GM19351 (cell line): Measurements from ENCODE around the gene PRKD1.
"Not testable (repeated sequence)": the region's sequence is repeated elsewhere in the genome, so short reads cannot be mapped to it uniquely, and the experiment has no call there.

ENCODE experiments used
- ATAC-seq: cut with Tn5 transposase; IDR thresholded peaks from one replicate; pipeline ENCODE4 v1.9.1; 2021; ENCODE audit warnings: mild to moderate bottlenecking, moderate library complexity; ENCODE audit not compliant: unreplicated experiment

The PRKD1 gene

GRCh38 chr14:29840369-29840892 is 87.2 kb downstream of the PRKD1 start:
- not testable (repeated sequence) for ATAC-seq

GRCh38 chr14:29839691-29840090 is 88.0 kb downstream of the PRKD1 start:
- not testable (repeated sequence) for ATAC-seq

GRCh38 chr14:29838752-29839151 is 88.9 kb downstream of the PRKD1 start:
- no peak for ATAC-seq

- ATAC-seq, result peak; percentile 61
Measured at GRCh38 chr14:29836395-29836794, 91.3 kb downstream of the PRKD1 start.

DNA sequence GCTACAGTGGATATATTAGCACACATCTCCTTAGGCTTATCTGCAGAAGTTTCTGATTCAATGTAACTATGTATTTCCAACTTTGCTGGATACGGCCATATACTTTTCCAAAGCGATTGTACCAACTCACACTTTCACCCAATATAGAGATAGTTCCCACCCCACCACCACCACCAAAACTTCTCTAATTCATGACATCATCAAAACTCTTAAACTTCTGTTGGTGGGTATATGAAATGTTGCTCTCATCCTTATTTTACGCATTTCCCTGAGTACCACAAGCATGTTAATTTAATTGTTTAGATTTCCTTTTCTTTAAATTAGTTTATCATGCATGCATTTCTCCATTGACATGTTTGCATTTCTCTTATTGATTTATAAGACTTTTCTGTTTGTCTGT is 95.6 kb downstream of the PRKD1 start:
- ATAC-seq, result no peak

DNA sequence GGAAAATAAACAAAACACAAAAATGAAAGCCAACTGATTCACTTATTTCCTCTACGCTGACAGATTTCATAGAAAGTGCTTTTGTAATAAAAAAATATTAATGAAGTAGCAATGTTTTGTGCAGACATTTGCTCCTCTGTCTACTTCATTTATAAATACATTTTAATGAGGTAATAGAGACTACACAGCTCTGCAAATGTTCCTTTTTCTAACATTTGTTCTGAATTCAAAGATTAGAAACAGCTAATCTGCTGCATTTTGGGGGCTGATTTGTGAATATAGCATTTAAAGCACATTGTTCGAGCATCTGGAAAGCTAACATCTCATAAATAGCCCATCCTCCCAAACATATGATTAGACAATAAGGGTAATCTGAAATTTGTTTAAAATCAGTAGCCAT is 97.8 kb downstream of the PRKD1 start:
- no peak for ATAC-seq

- ATAC-seq, result no peak
Measured at GRCh38 chr14:29823816-29824215, 103.8 kb downstream of the PRKD1 start.

- no peak for ATAC-seq
Measured at GRCh38 chr14:29822430-29822709, 105.3 kb downstream of the PRKD1 start.

GRCh38 chr14:29821661-29822429 is 105.8 kb downstream of the PRKD1 start:
- ATAC-seq, result no peak

- ATAC-seq, result no peak
Measured at GRCh38 chr14:29821242-29821641, 106.4 kb downstream of the PRKD1 start.

- no peak for ATAC-seq
Measured at GRCh38 chr14:29820785-29821184, 106.9 kb downstream of the PRKD1 start.

- ATAC-seq, result no peak
Measured at GRCh38 chr14:29817767-29818405, 109.8 kb downstream of the PRKD1 start.

GRCh38 chr14:29815016-29815674 is 112.5 kb downstream of the PRKD1 start:
- ATAC-seq, result no peak

DNA sequence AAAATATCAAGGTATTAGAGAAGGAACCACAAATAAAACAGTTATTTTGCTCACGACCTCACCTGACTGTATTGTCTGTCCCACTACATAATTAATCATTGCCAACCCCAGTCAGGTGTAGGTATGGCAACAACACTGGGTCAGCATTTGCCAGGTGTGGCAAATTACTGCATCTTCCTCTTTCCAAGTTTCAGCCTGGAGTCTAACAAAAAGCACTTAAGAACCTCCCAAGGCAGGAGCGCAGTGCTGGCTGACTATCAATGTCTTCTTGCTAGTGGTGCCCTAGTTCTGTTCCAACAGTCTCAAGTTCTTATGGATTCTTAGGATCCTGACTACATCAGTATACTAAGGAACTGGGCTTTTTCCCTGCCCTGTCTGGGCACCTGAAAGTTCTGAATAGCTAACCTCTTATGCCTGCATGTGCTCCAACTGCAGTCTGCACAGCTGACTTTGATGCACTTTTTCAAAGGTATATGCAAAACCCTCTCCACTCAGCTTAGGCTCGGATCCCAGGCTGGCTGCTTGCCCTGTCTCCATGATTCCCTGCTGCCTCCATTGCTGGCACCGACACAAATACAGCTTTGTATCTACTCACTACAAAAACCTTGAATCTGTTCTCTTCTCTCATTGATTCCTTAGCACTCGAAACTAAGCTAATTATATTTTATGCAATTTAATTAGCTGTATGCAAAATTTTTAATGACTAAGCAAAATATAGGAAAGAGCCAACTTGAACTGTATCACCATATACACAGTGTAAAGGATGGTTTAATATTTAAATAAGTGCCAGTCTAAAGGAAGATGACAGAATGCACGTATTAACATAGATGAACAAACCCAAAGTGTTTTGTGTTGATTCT is 113.3 kb downstream of the PRKD1 start:
- no peak for ATAC-seq

GRCh38 chr14:29810682-29811081 is 117.0 kb downstream of the PRKD1 start:
- ATAC-seq, result no peak

DNA sequence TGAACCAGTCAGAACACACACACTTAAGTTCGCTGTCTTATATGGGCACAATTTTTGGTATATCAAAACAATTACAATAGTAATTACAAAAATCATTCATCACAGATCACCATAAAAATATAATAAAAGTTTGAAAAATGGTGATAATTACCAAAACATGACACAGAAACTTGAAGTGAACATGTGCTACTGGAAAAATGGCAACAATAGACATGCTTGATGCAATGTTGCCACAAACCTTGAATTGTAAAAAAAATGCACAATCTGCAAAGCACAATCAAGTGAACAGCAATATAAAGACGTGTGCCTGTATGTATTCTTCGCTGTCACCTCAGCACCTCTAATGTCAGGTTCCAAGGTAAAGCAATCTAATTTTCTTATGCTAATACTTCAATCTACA is 117.6 kb downstream of the PRKD1 start:
- no peak for ATAC-seq

DNA sequence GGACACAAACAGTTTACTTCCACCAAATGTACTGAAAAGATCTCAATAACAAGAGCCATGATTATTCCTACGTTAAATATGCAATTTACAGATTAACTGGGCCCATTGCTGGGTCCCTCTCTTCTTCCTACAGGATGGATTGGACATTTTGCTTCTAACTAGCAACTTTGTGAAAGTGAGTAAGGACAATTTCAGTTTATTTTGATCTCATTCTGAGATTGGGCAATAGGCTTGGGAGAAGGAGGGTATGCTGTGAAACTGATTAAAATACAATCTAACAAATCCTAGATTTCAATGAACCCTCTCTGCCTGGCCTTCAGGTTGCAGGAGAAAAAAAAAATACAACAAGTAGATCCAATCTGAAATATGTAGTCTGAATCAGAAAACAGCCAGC is 121.5 kb downstream of the PRKD1 start:
- no peak for ATAC-seq

DNA sequence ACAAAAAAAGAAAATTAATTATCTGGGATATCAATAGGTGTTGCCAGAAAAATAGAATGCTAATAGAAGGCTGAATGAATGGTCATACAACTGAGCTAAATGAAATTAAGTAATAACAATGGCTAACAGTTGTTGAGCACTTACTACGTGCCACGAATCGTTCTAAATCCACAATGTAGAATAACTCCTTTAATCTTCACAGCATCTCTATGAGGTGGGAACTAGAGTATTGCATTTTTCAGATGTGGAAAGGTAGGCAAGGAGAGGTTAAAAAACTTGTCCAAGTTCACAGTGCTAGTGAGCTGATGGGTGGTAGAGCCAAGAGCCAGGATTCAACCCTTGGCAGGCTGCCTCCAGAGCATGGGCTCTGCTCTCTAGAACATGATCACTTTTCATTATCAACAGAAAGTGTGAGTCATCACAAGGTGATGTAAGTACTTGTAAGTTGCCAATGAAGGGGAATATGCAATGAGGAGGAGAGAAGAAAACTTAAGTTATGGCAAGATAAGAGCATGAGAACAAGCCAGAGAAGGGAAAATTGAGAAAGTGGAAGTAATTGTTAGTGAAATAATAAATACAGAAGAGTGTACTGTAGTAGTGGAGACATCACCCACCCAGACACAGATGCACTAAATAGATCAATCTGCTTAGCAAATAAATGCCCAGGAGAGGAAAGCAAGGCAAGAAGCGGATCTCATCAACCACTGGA is 122.1 kb downstream of the PRKD1 start:
- no peak for ATAC-seq

DNA sequence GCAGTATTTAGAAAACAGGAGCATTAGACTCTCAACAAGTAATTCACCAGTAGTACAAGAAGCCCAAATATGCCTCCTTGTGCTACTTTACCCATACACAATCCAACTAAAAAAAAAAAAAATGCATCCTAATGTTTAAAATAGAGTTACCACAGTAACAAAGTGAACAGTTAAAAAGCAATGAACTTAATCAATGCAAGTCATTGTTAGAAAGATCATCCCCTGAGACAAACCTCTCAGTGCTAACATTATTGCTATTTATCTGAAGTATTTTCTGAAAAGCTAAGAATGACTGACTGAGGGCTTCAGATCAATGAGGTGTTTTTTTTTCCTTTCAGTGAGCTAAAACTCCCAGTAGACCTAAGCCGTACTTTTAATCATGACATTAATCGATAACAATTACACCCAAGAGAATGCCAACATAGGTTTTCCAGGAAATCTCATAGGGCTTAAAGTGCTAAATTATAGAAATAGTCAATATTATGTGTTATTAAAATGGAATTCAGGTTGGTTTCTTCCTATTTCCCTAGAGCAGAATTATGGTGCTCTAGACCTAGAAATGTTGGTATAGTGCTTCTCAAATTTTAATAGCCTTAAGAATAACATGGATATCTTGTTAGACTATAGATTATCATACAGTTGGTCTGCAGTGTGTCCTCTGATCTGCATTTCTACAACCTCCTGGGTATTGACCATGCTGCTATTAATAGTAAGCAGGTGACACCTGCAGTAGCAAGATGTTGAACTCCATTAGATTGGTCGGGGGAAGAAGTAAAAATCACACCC is 123.0 kb downstream of the PRKD1 start:
- ATAC-seq, result no peak

GRCh38 chr14:29803045-29803444 is 124.6 kb downstream of the PRKD1 start:
- no peak for ATAC-seq
